GM19025 (cell line): ENCODE results near the gene PDIA5.

Experiments used
- ATAC-seq: cut with Tn5 transposase; IDR thresholded peaks from one replicate; pipeline ENCODE4 v1.9.1; 2021; ENCODE audit warnings: mild to moderate bottlenecking, low read depth, moderate library complexity; ENCODE audit not compliant: unreplicated experiment

The PDIA5 gene

GRCh38 chr3:123068601-123069381, 2.0 kb downstream of the PDIA5 start:
- no peak for ATAC-seq

DNA sequence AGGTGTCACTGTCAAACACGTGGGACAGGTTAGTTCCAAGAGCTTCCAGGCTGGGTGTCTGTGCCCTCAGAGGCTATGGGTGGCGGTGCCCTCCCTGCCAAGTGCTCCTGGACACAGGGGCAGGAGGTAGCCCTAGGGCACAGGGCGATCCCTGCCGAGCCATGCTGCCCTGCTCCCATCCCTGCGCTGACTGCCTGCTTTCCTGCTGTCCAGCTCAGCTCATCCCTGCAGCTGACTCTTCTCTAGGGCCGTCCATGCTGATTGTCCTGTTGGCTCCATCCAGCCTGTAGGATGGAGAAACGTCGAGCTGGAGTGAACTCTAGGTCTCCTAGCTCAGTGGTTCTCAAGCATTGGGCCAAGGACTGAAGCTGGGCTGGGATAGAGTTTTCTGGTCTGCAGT, 3.7 kb downstream of the PDIA5 start:
- no peak for ATAC-seq

GRCh38 chr3:123071146-123071545, 4.3 kb downstream of the PDIA5 start:
- ATAC-seq = no peak

- no peak for ATAC-seq
Measured at GRCh38 chr3:123071581-123071980, 4.8 kb downstream of the PDIA5 start.

DNA sequence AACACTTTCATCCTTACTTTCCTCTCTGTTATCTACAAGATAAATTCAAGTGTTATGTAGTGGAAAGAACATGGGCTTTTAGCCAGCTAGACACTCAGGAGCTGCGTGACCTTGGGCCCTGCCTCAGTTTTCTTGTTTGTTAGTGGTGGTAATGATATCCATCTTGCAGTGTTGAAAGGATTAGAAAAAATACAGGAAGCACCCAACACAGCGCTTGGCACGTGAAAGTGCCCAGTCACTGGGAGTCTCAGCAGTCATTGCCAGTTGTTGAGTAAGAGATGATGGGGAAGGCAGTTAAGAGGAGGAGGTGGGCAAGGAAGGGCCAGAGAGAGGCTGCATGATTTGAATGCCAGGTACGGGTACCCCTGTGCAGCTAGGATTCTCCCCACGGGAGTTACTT, 5.3 kb downstream of the PDIA5 start:
- ATAC-seq = no peak

- ATAC-seq = no peak
Measured at GRCh38 chr3:123072564-123072963, 5.7 kb downstream of the PDIA5 start.

DNA sequence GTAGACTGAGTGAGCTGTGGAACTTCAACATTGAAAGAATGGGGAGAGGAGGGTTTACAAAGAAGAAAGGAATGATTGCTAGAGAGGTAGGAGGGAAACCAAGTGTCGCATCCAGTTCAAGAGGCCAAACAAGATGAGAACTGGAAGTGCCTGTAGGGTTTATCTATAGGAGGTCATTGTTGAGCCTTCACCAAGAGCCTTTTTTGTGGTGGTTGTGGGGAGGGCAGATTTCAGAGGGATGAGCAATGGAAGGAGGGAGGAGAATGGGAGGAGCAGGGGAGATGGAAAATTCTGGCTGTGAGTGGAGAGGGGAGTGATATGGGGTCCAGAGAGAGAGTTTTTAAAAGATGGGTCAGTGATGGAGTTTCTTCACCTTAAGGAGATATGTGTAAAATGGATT, 8.5 kb downstream of the PDIA5 start:
- ATAC-seq = no peak

- ATAC-seq = no peak
Measured at GRCh38 chr3:123076112-123076495, 9.3 kb downstream of the PDIA5 start.

DNA sequence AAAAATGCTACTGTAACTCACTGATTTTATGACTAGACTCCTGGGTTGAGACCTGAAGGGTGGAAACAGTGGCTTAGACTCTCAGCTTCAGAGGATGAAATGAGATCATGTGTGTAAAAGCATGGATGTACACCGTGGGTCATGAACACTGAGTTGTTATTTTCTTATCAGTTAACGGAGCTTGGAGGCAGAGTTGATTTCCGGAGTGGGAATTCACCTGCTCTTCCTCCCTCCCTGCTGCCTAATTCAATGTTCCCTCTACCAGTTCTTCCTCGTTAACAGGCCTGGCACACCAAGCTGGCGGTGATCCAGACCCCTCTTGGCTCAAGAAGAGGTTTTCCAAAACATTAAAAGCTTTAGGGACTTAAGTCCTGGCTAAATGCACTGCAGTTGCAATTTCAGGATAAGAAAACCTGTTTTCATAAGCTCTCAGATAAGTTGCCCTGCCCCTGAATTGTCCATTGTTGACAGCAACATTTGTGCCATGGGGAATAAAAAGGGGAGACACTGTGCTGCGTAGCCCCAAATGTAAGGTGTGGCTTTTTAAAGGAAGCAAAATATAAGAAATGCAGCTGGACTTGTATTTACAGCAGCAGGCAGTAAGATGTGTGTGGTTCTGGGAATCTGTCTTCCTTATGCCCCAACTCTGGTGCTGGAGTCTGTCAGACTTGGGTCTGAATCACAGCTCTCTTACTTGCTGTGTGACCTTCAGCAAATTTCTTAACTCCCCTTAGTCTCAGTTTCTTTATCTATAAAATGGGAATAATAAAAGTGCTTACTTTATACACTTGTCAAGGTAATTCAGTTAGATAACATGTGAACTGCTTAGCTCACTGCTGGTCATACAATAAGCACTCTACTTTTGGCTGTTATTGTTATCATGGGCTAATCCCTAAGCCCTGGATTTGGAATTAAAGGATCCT, 9.9 kb downstream of the PDIA5 start:
- no peak for ATAC-seq

- ATAC-seq = no peak
Measured at GRCh38 chr3:123078101-123078500, 11.3 kb downstream of the PDIA5 start.

DNA sequence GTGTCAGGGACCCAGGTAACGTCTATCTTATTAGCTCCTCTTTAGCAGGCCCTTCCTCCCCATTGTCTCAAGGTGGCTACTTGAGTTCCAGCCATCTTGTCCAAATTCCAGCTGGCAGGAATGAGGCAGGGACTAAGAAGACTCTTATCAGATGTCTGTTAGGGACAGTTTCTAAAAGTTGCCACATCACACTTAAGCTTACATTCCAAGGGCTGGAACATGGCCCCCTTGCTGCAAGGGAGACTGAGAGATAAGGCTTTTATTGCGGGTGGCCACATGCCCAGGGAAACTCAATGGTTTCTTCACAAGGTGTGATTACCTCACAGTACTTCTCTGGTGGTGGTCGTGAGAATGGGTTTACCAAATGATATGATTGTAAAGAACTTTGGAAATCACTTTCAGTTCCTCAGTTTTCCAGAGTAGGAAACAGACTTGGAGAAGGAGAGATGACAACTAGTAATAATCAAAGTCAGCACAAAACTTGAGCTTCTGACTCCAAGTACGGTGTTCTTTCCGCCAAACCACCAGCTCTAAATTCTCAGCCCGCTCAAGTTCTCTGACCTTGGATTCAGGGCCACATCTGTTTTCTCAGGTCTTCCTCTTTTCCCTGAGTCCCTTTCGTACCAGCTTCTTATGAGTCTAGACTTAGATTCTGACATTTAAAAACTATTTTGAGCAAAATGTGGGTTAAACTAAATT, 14.2 kb downstream of the PDIA5 start:
- no peak for ATAC-seq

DNA sequence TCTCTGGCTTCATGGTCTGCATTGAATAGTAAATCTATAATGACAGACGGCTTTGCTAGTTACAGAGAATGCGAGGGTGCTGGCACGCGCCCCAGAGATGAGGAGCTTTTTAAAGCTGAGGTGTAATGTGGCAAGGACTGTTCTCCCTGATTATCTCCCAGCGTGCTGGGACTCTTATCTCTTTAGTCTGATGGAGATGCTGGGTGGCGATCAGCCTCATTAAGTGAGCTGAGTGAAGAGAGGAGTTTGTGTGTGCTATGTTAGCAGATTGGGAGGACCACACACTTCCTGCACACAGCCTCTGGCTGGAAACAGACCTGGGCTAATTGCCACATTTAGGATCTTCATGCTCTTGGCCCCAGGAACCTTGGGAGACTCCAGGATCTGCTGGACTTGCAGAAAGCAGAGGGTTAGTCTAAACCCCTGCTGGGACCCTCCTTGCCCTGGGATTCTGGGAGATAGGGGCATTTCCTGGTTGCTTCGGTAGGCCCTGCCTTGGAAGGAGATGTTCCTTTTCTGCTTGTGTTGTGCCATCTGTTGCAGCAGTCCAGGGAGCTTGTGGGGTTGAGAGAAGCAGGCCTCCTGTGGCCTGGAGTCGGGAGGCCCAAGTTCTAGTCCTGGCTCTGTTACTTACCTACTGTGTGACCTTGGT, 15.0 kb downstream of the PDIA5 start:
- ATAC-seq = no peak

- no peak for ATAC-seq
Measured at GRCh38 chr3:123082370-123083065, 15.7 kb downstream of the PDIA5 start.

DNA sequence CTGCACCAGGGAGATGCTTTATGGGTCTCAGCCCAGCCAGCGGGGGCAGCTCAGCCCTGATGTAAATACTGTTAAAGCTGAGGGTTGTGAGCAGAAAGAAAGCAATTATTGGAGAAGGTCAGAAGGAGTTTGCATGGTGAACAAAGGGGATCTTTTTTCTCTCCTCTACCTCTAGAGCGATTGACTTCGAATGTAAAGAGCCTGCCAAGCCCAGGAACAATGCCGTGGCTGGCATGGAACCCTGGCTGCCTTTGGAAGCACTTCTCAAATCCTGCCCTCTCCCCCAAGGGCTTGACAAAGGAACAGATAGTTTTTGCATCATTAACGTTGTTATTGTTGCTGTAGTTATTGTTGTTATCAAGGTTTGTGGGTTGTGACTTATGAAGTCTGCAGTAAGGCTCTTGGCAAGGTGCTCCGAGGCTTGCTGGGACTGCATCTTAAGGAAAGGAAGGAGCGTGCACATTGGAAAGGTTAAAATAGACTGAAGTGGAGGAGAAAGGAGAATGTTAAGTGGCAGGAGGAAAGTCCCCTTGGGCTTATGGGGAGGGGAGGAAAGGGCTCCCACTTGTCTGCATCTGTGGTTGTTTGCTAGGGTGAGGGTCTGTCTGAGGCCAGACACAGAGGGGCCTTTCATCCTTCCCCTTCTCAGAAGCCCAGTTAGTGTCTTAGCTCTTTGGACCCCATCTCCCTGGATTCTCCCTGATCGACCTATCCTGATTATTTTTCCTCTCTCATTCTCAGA, 16.7 kb downstream of the PDIA5 start:
- ATAC-seq = no peak

- ATAC-seq = no peak
Measured at GRCh38 chr3:123084192-123084591, 17.4 kb downstream of the PDIA5 start.

- ATAC-seq = no peak
Measured at GRCh38 chr3:123084738-123085237, 18.0 kb downstream of the PDIA5 start.

DNA sequence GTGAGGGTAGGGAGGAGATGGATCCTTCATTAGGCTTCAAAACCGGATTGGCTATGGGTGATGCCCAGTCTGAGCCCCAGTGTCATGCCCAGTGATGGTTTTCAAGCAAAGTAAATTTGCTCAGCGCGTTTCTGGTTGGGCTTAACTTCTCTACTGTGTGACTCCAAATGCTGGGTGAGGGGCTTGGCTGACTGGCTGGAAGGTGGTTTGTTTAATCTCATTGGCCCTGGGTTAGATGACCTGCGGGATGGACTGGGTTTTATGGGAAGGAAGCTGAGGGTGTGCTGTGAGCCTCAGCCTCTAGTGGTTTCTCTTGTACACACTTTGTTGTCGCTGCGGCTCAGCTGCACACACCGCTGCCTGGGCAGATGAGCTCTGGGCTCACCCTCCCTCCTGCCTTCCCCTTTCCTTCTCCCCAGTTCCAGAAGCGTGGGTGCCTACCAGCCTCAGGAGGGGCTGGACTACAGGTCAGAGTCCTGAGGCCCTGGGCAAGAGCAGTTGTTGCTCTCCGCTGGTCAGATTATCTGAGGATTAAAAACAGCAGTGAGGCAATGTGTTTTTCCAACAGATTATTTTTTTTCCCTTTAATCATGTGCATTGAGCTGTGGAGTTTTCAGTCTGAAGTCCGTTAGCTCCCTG, 18.6 kb downstream of the PDIA5 start:
- no peak for ATAC-seq

DNA sequence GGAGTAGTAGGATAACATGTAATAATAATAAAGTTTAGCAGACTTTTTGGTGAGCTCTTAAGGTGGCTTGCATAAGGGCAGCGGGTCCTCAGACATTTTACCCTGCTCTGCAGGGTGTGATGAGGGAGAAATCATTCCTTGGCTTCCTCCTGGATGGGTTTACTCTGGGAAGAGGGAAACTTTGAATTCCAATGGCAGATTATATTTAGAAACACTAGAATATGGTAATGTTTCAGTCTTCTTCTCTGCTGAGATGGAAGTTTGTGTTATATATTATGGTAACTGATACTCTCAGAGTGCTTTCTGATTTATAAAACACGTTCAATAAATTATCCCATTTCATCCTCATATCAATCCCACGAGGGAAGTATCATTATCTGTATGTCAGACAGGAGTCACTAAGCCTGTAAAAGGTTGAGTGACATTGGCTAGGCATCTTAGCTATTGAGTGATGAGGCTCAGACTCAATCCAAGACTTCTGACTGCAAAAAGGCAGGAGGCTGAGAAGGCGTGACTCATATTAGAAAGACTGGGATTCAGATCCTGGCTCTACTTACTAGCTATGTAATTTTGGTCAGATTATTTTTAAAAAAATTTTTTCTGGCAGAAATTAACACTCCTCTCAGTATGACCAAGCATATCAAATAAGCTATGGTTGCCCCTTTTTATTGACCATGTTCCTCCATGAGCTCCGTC, 19.3 kb downstream of the PDIA5 start:
- ATAC-seq = no peak
